Prostate gland (tissue), 2 donors: ENCODE results near the gene DST. TPM values are rescaled to one million over a fixed set of nuclear protein-coding genes. Genes with fewer than 3 reads are reported as not detected.

ENCODE experiments used
- DNase-seq: peaks from one replicate; pipeline ENCODE4 v3.0.0-alpha.2; 2019; ENCODE audit warnings: low spot score
- H3K27ac ChIP-seq, 2 donors: fragments of 200-600 bp; sonication (generic); 2 replicates each; pipeline ENCODE4 v1.5.1; 2017 to 2019
- H3K27me3 ChIP-seq: fragments of 200-600 bp; sonication (generic); replicated peaks from 2 replicates; pipeline ENCODE4 v1.5.1; 2019; ENCODE audit not compliant: insufficient read depth
- H3K36me3 ChIP-seq, 2 donors: fragments of 200-600 bp; sonication (generic); 1 replicate in 1 of 2; 2 replicates in 1 of 2; pipeline versions ENCODE4 v1.5.1 to v1.8.1; 2017 to 2019
- H3K4me1 ChIP-seq: fragments of 200-600 bp; sonication (generic); replicated peaks from 2 replicates; pipeline ENCODE4 v1.5.1; 2019
- H3K4me3 ChIP-seq, 2 donors: fragments of 200-600 bp; sonication (generic); 2 replicates each; pipeline ENCODE4 v1.5.1; 2017 to 2019
- H3K9me3 ChIP-seq: fragments of 200-600 bp; sonication (generic); 2 replicates; pipeline ENCODE4 v1.5.1; 2017
- CTCF ChIP-seq, 4 experiments: fragments of 200-600 bp in 2 of 4; fragments of 450-650 bp in 2 of 4; sonication (generic) in 2 of 4; IDR thresholded peaks; 1 replicate in 3 of 4; 2 replicates in 1 of 4; pipeline ENCODE4 v1.5.1; 2016 to 2019; ENCODE audit warnings: antibody characterized with exemption in 4 of 4, mild to moderate bottlenecking in 2 of 4, moderate library complexity in 2 of 4
- POLR2A ChIP-seq: fragments of 450-650 bp; IDR thresholded peaks from one replicate; pipeline ENCODE4 v1.6.1; 2016; ENCODE audit warnings: antibody characterized with exemption, mild to moderate bottlenecking
- POLR2AphosphoS5 ChIP-seq: sonication (generic); formaldehyde crosslinking; IDR thresholded peaks from one replicate; pipeline ENCODE4 v1.6.1; 2017; ENCODE audit warnings: antibody characterized with exemption
- WGBS: methylation state at CpG from one replicate; pipeline ENCODE4 v1.1.5; 2018; 5-methylcytosine and 5-hydroxymethylcytosine counted together
- intact Hi-C: fragments of 100-400 bp; cut with DNase I; formaldehyde crosslinking; loops from one replicate; pipeline ENCODE4 v1.14.2; 2022
- total RNA-seq, 2 donors: library from RNA; depleted of rRNA; stranded (reverse); fragments of >200 nt; gene quantifications; one replicate each; pipeline ENCODE4 v1.1.0, GENCODE V29; 2016

The DST gene
- total RNA-seq, 2 donors from 2014 or later: 131 to 242 TPM

DNA sequence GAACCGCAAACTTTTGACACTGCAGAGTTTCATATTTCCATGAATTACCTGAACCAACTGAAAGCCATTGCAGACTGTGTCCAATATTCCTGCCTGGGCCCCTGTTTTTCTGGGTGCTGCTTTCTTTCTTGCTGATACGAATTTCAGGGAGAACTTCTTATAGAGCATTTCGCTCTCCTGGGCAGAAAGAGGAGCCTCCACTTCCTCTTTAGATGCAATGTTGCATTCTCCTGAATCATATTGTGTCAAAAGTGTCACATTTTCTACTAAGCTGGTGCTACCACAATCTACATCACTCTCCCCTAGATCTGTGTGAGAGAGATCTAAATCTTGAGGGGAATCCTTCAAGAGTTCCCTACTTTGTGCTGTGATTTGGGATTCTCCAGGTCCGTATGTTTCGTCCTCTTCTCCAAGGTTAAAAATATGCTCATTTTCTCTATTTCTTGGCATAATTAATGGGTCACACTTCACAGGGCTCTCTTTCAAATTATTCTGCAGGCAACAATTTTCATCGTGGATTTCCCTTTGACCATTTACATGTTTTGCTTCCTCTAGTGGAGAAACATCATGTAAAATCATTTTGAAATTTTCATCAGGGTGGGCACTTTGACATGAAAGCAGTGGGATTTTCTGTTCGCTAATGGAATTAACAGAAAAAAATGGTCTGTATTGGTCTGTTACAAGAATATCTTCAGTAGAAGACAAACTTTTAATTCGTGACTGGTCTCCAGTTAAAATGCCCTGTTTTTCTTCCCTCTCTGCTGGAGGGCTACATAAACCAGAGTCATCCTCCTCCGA lies 102.3 kb downstream of the DST start:
- 12% methylated on average over 9 of the region's 9 CpGs for WGBS
- no peaks in the 10 kb centered on the region for H3K4me1 ChIP-seq

DNA sequence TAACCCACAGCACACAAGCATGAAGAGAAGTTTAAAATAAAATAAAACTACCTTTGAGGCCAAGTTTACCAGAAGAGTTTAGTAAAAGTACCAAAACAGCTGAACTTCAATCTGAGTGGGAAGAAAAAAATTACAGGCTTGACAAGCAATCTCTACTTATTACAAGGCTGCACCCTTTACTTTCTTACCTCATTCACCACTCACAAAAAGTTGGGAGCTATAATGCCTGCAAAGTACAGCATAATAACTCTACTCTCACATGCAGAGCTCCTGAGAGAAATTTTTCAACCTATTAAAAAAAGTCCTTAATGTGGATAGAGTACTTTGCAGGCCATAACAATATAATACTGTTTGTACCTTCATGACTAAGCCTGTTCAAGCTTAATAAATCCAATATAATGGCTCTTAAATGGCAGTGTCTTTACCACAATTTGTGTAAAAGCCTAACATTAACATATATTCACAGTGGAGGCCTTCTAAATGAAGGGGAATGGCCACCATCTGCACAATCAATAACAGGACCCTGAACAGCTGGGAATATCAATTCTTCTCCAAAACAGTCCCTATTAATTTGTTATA lies 103.1 kb downstream of the DST start:
- Histone ChIP-seq H3K4me3 (peak overlapping the region; percentile 50 to 53), H3K27me3 (no peaks in the 10 kb centered on the region), H3K9me3 (no peaks in the 10 kb centered on the region), H3K36me3 (no peaks in the 10 kb centered on the region), H3K4me1 (no peaks in the 10 kb centered on the region), H3K27ac (peak overlapping the region; percentile 95 to 97)
- intact Hi-C loops: loop anchor here (2.0 kb wide), 1 partner anchor 167 kb away; no protein-coding TSS in a partner anchor
- no peak for DNase-seq
- TF ChIP-seq POLR2A: no peak

More for the DNA sequence above, 102.3 kb downstream of the DST start:
- intact Hi-C loops: loop anchor here (2.0 kb wide), 1 partner anchor 168 kb away; no protein-coding TSS in a partner anchor
- Histone ChIP-seq H3K27me3 (no peaks in the 10 kb centered on the region), H3K9me3 (no peaks in the 10 kb centered on the region), H3K27ac (peak overlapping the region; percentile 95 to 97), H3K4me3 (peak overlapping the region; percentile 50 to 53), H3K36me3 (no peaks in the 10 kb centered on the region)
- TF ChIP-seq POLR2A (peak; percentile 20), POLR2AphosphoS5 (no peak), CTCF (IDR thresholded peaks at IDR 0.05) (no peak)
- no peak for DNase-seq

DNA sequence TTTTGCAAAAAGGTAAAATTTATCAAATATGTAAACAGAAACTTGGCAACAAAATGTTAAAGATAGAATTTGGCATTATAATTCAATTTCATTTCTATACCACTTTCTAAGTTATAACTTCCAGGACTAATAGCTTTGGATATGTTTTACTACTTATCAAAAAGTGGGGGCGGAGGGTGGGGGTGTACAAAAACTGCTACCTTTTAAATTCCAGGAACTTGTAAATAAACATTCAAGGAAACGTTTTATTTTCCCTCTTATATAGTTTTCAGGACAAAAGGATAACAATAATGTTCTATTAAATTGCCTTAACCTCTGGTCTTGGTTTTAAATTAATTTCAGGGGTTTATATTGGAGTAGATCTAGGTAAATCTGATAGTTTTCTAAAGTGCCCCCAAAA lies 103.8 kb downstream of the DST start:
- intact Hi-C loops: no loop called here
- no peaks in the 10 kb centered on the region for H3K27me3 ChIP-seq
- H3K4me1 ChIP-seq: no peaks in the 10 kb centered on the region
- no peaks in the 10 kb centered on the region for H3K36me3 ChIP-seq
- DNase-seq: no peak
- WGBS: 15% methylated on average over 2 of the region's 2 CpGs
- peak overlapping the region; percentile 2 to 50 for H3K4me3 ChIP-seq
- H3K27ac ChIP-seq: peak overlapping the region; percentile 95 to 97
- no peaks in the 10 kb centered on the region for H3K9me3 ChIP-seq
- TF ChIP-seq CTCF (IDR thresholded peaks at IDR 0.05): no peak
- no peak for TF ChIP-seq POLR2AphosphoS5
- TF ChIP-seq POLR2A: no peak

GRCh38 chr6:56537223-56537770 lies 105.4 kb downstream of the DST start:
- Histone ChIP-seq H3K27ac (no peak overlapping the region), H3K4me3 (no peak overlapping the region), H3K9me3 (no peaks in the 10 kb centered on the region), H3K4me1 (no peaks in the 10 kb centered on the region), H3K27me3 (no peaks in the 10 kb centered on the region), H3K36me3 (no peaks in the 10 kb centered on the region)
- DNase-seq: no peak
- intact Hi-C loops: no loop called here
- TF ChIP-seq CTCF (IDR thresholded peaks at IDR 0.05) (no peak), POLR2AphosphoS5 (no peak), POLR2A (no peak)

DNA sequence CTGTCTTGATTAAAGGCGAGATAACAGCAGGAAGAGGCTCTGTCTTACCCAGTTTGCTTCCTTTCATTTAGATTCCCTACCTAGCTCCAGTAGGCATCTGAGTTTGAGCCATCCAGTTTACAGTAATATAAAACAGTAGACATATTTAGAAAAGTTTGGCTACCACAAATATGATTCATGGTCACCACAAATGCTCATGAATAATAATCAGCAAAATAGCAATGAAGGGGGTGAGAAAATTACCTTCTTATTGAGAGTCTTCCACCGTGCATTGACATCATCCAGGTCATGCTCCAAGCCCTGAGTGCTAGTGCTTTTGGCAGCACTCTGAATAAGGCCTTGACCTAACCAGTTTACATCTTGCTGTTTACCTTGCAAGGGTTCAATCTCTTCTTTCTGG lies 106.2 kb downstream of the DST start:
- no peak overlapping the region for H3K4me3 ChIP-seq

More for the DNA sequence above, 106.2 kb downstream of the DST start:
- H3K4me1 ChIP-seq: no peaks in the 10 kb centered on the region
- TF ChIP-seq CTCF (IDR thresholded peaks at IDR 0.05) (no peak), POLR2AphosphoS5 (no peak), POLR2A (no peak)
- H3K27ac ChIP-seq: no peak overlapping the region
- no peaks in the 10 kb centered on the region for H3K36me3 ChIP-seq
- H3K9me3 ChIP-seq: no peaks in the 10 kb centered on the region
- H3K27me3 ChIP-seq: no peaks in the 10 kb centered on the region
- no peak for DNase-seq
- intact Hi-C loops: no loop called here
- WGBS: 91% methylated on average over 2 of the region's 2 CpGs
